A549 (cell line): ENCODE results near the gene REPS2.

ENCODE experiments used
- MAFK ChIP-seq: fragments of 450-650 bp; IDR thresholded peaks from 2 replicates; pipeline ENCODE4 v1.6.1; 2014; ENCODE audit not compliant: partially characterized antibody
- MAZ ChIP-seq: fragments of 150-350 bp; IDR thresholded peaks from 2 replicates; pipeline ENCODE4 v1.6.1; 2014; ENCODE audit warnings: antibody characterized with exemption, low read depth, low read length, borderline replicate concordance
- PHF8 ChIP-seq: fragments of 200-600 bp; sonication (generic); IDR thresholded peaks from 2 replicates; pipeline ENCODE4 v1.6.1; 2016; ENCODE audit warnings: low read depth, mild to moderate bottlenecking, antibody characterized with exemption, moderate library complexity, borderline replicate concordance
- POLR2A ChIP-seq: IDR thresholded peaks from 2 replicates; pipeline ENCODE4 v1.6.1; 2012; ENCODE audit warnings: mild to moderate bottlenecking, low read length
- TF ChIP-seq, protein P1 (sequence below): fragments of >200 bp; sonication (Bioruptor Twin); formaldehyde crosslinking; IDR thresholded peaks from 3 replicates; pipeline ENCODE4 v1.5.1; 2016
- TF ChIP-seq, protein P2 (sequence below): fragments of 200-600 bp; sonication (generic); IDR thresholded peaks from 2 replicates; pipeline ENCODE4 v1.6.1; 2016; ENCODE audit warnings: antibody characterized with exemption, mild to moderate bottlenecking, moderate library complexity

DNA sequence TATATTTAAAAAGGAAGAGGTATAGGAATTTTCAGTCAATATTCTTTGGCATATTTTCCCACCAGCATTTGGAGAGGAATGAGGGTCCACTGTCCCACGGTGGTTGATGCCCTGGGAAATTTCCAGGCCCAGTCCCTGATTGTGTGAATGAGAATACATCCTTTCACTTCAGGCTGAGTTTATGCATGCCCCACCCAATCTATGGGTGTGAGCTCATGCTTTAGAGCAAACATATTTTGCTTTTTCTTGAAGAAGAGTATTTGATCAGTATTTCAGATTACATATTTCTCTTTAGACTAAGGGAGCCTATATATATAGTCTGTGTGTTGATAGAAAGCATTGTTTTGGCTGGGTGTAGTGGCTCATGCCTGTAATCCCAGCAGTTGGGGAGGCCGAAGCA, 77.2 kb downstream of the REPS2 start:
- no peak for TF ChIP-seq POLR2A
- no peak for TF ChIP-seq MAZ
- TF ChIP-seq, protein P1, sequence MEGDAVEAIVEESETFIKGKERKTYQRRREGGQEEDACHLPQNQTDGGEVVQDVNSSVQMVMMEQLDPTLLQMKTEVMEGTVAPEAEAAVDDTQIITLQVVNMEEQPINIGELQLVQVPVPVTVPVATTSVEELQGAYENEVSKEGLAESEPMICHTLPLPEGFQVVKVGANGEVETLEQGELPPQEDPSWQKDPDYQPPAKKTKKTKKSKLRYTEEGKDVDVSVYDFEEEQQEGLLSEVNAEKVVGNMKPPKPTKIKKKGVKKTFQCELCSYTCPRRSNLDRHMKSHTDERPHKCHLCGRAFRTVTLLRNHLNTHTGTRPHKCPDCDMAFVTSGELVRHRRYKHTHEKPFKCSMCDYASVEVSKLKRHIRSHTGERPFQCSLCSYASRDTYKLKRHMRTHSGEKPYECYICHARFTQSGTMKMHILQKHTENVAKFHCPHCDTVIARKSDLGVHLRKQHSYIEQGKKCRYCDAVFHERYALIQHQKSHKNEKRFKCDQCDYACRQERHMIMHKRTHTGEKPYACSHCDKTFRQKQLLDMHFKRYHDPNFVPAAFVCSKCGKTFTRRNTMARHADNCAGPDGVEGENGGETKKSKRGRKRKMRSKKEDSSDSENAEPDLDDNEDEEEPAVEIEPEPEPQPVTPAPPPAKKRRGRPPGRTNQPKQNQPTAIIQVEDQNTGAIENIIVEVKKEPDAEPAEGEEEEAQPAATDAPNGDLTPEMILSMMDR: no peak
- TF ChIP-seq, protein P2, sequence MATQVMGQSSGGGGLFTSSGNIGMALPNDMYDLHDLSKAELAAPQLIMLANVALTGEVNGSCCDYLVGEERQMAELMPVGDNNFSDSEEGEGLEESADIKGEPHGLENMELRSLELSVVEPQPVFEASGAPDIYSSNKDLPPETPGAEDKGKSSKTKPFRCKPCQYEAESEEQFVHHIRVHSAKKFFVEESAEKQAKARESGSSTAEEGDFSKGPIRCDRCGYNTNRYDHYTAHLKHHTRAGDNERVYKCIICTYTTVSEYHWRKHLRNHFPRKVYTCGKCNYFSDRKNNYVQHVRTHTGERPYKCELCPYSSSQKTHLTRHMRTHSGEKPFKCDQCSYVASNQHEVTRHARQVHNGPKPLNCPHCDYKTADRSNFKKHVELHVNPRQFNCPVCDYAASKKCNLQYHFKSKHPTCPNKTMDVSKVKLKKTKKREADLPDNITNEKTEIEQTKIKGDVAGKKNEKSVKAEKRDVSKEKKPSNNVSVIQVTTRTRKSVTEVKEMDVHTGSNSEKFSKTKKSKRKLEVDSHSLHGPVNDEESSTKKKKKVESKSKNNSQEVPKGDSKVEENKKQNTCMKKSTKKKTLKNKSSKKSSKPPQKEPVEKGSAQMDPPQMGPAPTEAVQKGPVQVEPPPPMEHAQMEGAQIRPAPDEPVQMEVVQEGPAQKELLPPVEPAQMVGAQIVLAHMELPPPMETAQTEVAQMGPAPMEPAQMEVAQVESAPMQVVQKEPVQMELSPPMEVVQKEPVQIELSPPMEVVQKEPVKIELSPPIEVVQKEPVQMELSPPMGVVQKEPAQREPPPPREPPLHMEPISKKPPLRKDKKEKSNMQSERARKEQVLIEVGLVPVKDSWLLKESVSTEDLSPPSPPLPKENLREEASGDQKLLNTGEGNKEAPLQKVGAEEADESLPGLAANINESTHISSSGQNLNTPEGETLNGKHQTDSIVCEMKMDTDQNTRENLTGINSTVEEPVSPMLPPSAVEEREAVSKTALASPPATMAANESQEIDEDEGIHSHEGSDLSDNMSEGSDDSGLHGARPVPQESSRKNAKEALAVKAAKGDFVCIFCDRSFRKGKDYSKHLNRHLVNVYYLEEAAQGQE: no peak
- no peak for TF ChIP-seq MAFK
- TF ChIP-seq PHF8: no peak
